HepG2 (cell line): Measurements from ENCODE around the gene ODC1. TPM values are rescaled to one million over a fixed set of nuclear protein-coding genes. Genes with fewer than 3 reads are reported as not detected.
A peak's percentile ranks its signal among the peaks of the same experiment; 100 is the strongest.

Source experiments
- HNRNPUL1 ChIP-seq: fragments of 200-400 bp; formaldehyde crosslinking; IDR thresholded peaks from 2 replicates; pipeline ENCODE4 v1.6.1; 2017; ENCODE audit warnings: low read depth, mild to moderate bottlenecking, low read length, moderate library complexity
- IKZF1 ChIP-seq: fragments of 450-650 bp; IDR thresholded peaks from 2 replicates; pipeline ENCODE4 v1.7.1; 2016
- KAT7 ChIP-seq: IDR thresholded peaks from 2 replicates; pipeline ENCODE4 v1.6.1; 2018; ENCODE audit warnings: borderline replicate concordance, missing compliant biosample characterization
- NFYB ChIP-seq: sonication (generic); formaldehyde crosslinking; IDR thresholded peaks from 2 replicates; pipeline ENCODE4 v1.4.0; 2020; ENCODE audit warnings: missing genetic modification reagents
- NONO ChIP-seq, 2 experiments: fragments of 450-650 bp in 1 of 2; sonication (generic) in 1 of 2; formaldehyde crosslinking in 1 of 2; IDR thresholded peaks in 1 of 2; conservative IDR thresholded peaks in 1 of 2; 2 replicates each; pipeline versions ENCODE4 v1.6.1 to v1.8.0; 2017 to 2022; ENCODE audit warnings: mild to moderate bottlenecking in 1 of 2, missing genetic modification reagents in 1 of 2, moderate library complexity in 1 of 2
- POLR2AphosphoS5 ChIP-seq: IDR thresholded peaks from 2 replicates; pipeline ENCODE4 v1.6.1; 2012; ENCODE audit warnings: low read depth, low read length
- RFXANK ChIP-seq: IDR thresholded peaks from 2 replicates; pipeline ENCODE4 v1.6.1; 2016
- SP140L ChIP-seq: sonication (generic); formaldehyde crosslinking; IDR thresholded peaks from 2 replicates; pipeline ENCODE4 v1.4.0; 2020; ENCODE audit warnings: missing genetic modification reagents, borderline replicate concordance
- ZNF205 ChIP-seq: IDR thresholded peaks from 2 replicates; pipeline ENCODE4 v1.6.1; 2018; ENCODE audit warnings: missing biosample characterization, missing genetic modification reagents
- ZNF34 ChIP-seq: sonication (generic); formaldehyde crosslinking; IDR thresholded peaks from 2 replicates; pipeline ENCODE4 v1.4.0; 2020; ENCODE audit warnings: mild to moderate bottlenecking, missing genetic modification reagents, borderline replicate concordance
- ZNF432 ChIP-seq: sonication (generic); formaldehyde crosslinking; IDR thresholded peaks from 2 replicates; pipeline ENCODE4 v1.5.0; 2020; ENCODE audit warnings: missing genetic modification reagents, mild to moderate bottlenecking, borderline replicate concordance
- ZNF619 ChIP-seq: sonication (generic); formaldehyde crosslinking; IDR thresholded peaks from 2 replicates; pipeline ENCODE4 v1.4.0; 2020; ENCODE audit warnings: mild to moderate bottlenecking, missing genetic modification reagents
- ZNF776 ChIP-seq: sonication (generic); formaldehyde crosslinking; IDR thresholded peaks from 2 replicates; pipeline ENCODE4 v1.4.0; 2020; ENCODE audit warnings: mild to moderate bottlenecking, missing genetic modification reagents
- polyA plus RNA-seq, 8 experiments: library from polyadenylated mRNA; depleted of rRNA in 3 of 8; stranded (reverse) in 7 of 8; unstranded in 1 of 8; fragments of >200 nt; fragmentation: Illumina TruSeq in 4 of 8; extraction: Trizol in 4 of 8; gene quantifications; 2 replicates each; pipeline versions ENCODE4 v1.2.1 to v1.2.3, GENCODE V29; 2011 to 2016; ENCODE audit warnings: low read depth in 4 of 8, missing spikeins in 1 of 8, mixed read lengths in 1 of 8; ENCODE audit not compliant: insufficient read depth in 1 of 8
- total RNA-seq, 5 experiments: library from RNA; depleted of rRNA; stranded (reverse); fragments of >200 nt; fragmentation: Illumina TruSeq; extraction: Trizol; gene quantifications; 2 replicates each; pipeline ENCODE4 v1.2.3, GENCODE V29; 2016; ENCODE audit warnings: low read depth in 1 of 5
- TF ChIP-seq, protein P1 (sequence below): sonication (generic); formaldehyde crosslinking; conservative IDR thresholded peaks from 2 replicates; pipeline ENCODE4 v1.4.0; 2020; ENCODE audit warnings: missing genetic modification reagents
- TF ChIP-seq, protein P2 (sequence below): sonication (generic); formaldehyde crosslinking; IDR thresholded peaks from 2 replicates; pipeline ENCODE4 v1.4.0; 2020; ENCODE audit warnings: missing genetic modification reagents, borderline replicate concordance
- TF ChIP-seq, protein P3 (sequence below): sonication (generic); formaldehyde crosslinking; IDR thresholded peaks from 2 replicates; pipeline ENCODE4 v1.8.0; 2022; ENCODE audit warnings: missing genetic modification reagents, low read depth, mild to moderate bottlenecking, borderline replicate concordance
- TF ChIP-seq, protein P4 (sequence below): sonication (generic); formaldehyde crosslinking; IDR thresholded peaks from 2 replicates; pipeline ENCODE4 v1.4.0; 2020; ENCODE audit warnings: mild to moderate bottlenecking, missing genetic modification reagents, borderline replicate concordance
- TF ChIP-seq, protein P5 (sequence below): fragments of 450-650 bp; IDR thresholded peaks from 2 replicates; pipeline ENCODE4 v1.6.1; 2016

ODC1 gene
- total and polyA plus RNA-seq, 2 of the 13 experiments (the other 11 are each of a cell fraction or from before 2014, with no cell fraction given), result 142 to 371 TPM

DNA sequence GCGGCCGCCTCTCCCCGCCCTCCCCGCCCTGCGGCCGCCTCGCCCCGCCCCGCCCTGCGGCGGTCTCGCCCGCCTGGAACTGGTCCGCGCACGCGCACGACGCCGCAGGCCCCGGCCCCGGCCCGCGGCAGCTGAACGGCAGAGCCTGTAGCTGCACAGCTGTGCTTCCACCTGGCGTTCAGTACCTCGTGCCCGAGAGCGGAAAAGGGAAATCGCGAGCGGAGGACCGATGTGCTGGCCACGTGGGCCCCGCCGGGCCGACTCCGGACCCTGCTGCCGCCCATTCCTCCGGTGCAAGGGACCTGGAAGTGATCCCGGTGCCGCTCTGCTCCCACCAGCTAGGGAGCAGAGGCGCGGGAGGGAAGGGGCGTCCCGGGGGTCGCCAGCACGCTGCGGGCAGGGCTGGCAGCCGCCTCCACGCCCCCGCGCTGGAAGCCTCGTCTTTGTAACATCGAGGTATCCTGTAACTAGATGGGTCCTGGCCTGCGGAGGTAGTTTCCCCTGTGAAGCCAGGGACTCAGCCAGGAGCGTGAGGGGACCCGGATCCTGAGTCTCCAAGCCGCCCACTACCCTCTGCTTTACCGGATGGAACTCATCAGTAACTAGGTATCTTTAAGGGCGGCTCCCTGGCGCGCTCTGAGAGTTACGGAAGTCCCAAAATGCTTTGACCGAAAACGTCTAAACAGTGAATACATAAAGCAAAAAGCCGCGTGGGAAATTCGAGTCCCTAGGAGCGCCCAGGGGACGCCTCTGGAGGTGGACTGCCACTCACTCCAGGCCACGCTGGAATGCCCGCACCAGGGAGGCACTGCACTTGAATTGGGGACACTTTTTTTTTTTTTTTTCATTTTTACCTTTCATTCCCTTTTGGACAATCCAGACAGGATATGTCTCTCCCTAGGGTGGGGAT lies 704 bp upstream of the ODC1 start (continued):
- TF ChIP-seq RFXANK (CRISPR knock-in tag) (0 out of 2 replicates have a peak, but pooled peaks have one; percentile 86), KAT7 (CRISPR knock-in tag) (peak; percentile 69), ZNF776 (CRISPR knock-in tag) (peak; percentile 97; the same call in 1 of the 2 replicates), POLR2AphosphoS5 (peak; percentile 86), HNRNPUL1 (no peak), SP140L (CRISPR knock-in tag) (no peak; the same call in 1 of the 2 replicates), ZNF34 (peak; percentile 81; the same call in 1 of the 2 replicates), ZNF205 (CRISPR knock-in tag) (peak; percentile 81), ZNF619 (CRISPR knock-in tag) (peak; percentile 99), NFYB (peak; percentile 57), NONO (IDR thresholded peaks at IDR 0.05) (no peak), NONO (CRISPR knock-in tag; conservative IDR thresholded peaks at IDR 0.05) (peak; percentile 97), ZNF432 (CRISPR knock-in tag) (0 out of 2 replicates have a peak, but pooled peaks have one; percentile 81), IKZF1 (no peak)
- TF ChIP-seq, protein P1, sequence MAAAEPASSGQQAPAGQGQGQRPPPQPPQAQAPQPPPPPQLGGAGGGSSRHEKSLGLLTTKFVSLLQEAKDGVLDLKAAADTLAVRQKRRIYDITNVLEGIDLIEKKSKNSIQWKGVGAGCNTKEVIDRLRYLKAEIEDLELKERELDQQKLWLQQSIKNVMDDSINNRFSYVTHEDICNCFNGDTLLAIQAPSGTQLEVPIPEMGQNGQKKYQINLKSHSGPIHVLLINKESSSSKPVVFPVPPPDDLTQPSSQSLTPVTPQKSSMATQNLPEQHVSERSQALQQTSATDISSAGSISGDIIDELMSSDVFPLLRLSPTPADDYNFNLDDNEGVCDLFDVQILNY (CRISPR knock-in tag), result peak; percentile 76
- TF ChIP-seq, protein P2, sequence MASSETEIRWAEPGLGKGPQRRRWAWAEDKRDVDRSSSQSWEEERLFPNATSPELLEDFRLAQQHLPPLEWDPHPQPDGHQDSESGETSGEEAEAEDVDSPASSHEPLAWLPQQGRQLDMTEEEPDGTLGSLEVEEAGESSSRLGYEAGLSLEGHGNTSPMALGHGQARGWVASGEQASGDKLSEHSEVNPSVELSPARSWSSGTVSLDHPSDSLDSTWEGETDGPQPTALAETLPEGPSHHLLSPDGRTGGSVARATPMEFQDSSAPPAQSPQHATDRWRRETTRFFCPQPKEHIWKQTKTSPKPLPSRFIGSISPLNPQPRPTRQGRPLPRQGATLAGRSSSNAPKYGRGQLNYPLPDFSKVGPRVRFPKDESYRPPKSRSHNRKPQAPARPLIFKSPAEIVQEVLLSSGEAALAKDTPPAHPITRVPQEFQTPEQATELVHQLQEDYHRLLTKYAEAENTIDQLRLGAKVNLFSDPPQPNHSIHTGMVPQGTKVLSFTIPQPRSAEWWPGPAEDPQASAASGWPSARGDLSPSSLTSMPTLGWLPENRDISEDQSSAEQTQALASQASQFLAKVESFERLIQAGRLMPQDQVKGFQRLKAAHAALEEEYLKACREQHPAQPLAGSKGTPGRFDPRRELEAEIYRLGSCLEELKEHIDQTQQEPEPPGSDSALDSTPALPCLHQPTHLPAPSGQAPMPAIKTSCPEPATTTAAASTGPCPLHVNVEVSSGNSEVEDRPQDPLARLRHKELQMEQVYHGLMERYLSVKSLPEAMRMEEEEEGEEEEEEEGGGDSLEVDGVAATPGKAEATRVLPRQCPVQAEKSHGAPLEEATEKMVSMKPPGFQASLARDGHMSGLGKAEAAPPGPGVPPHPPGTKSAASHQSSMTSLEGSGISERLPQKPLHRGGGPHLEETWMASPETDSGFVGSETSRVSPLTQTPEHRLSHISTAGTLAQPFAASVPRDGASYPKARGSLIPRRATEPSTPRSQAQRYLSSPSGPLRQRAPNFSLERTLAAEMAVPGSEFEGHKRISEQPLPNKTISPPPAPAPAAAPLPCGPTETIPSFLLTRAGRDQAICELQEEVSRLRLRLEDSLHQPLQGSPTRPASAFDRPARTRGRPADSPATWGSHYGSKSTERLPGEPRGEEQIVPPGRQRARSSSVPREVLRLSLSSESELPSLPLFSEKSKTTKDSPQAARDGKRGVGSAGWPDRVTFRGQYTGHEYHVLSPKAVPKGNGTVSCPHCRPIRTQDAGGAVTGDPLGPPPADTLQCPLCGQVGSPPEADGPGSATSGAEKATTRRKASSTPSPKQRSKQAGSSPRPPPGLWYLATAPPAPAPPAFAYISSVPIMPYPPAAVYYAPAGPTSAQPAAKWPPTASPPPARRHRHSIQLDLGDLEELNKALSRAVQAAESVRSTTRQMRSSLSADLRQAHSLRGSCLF (CRISPR knock-in tag), result peak; percentile 98
- TF ChIP-seq, protein P3, sequence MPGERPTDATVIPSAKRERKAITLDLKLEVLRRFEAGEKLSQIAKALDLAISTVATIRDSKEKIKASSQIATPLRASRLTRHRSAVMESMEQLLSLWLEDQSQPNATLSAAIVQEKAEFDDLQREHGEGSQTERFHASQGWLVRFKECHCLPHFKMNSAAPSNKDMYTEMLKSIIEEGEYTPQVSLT (CRISPR knock-in tag), result peak; percentile 75; the same call in 1 of the 2 replicates
- TF ChIP-seq, protein P4, sequence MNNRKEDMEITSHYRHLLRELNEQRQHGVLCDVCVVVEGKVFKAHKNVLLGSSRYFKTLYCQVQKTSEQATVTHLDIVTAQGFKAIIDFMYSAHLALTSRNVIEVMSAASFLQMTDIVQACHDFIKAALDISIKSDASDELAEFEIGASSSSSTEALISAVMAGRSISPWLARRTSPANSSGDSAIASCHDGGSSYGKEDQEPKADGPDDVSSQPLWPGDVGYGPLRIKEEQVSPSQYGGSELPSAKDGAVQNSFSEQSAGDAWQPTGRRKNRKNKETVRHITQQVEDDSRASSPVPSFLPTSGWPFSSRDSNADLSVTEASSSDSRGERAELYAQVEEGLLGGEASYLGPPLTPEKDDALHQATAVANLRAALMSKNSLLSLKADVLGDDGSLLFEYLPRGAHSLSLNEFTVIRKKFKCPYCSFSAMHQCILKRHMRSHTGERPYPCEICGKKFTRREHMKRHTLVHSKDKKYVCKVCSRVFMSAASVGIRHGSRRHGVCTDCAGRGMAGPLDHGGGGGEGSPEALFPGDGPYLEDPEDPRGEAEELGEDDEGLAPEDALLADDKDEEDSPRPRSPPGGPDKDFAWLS (CRISPR knock-in tag), result 0 out of 2 replicates have a peak, but pooled peaks have one; percentile 79
- TF ChIP-seq, protein P5, sequence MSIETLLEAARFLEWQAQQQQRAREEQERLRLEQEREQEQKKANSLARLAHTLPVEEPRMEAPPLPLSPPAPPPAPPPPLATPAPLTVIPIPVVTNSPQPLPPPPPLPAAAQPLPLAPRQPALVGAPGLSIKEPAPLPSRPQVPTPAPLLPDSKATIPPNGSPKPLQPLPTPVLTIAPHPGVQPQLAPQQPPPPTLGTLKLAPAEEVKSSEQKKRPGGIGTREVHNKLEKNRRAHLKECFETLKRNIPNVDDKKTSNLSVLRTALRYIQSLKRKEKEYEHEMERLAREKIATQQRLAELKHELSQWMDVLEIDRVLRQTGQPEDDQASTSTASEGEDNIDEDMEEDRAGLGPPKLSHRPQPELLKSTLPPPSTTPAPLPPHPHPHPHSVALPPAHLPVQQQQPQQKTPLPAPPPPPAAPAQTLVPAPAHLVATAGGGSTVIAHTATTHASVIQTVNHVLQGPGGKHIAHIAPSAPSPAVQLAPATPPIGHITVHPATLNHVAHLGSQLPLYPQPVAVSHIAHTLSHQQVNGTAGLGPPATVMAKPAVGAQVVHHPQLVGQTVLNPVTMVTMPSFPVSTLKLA, result peak; percentile 71
